GM10266 (cell line): Measurements from ENCODE around the gene FBLN2.

Experiments
- DNase-seq: peaks from one replicate; pipeline ENCODE4 v3.0.0; 2012; ENCODE audit errors: extremely low spot score
- CTCF ChIP-seq: IDR thresholded peaks from 2 replicates; pipeline ENCODE4 v1.5.1; 2012; ENCODE audit warnings: mild to moderate bottlenecking, low read depth; ENCODE audit not compliant: control insufficient read depth, insufficient read depth; ENCODE audit errors: missing control alignments

FBLN2 gene

GRCh38 chr3:13600950-13601691, 52.2 kb downstream of the FBLN2 start:
- no peak for TF ChIP-seq CTCF
- no peak for DNase-seq

- no peak for TF ChIP-seq CTCF
- DNase-seq = no peak
Measured at GRCh38 chr3:13601692-13602080, 52.8 kb downstream of the FBLN2 start.

GRCh38 chr3:13605555-13605954, 56.6 kb downstream of the FBLN2 start:
- no peak for TF ChIP-seq CTCF
- no peak for DNase-seq

GRCh38 chr3:13607821-13608597, 59.1 kb downstream of the FBLN2 start:
- no peak for DNase-seq
- TF ChIP-seq CTCF = no peak

GRCh38 chr3:13608969-13609725, 60.2 kb downstream of the FBLN2 start:
- TF ChIP-seq CTCF = no peak
- DNase-seq = no peak

GRCh38 chr3:13610006-13610570, 61.2 kb downstream of the FBLN2 start:
- TF ChIP-seq CTCF = no peak

More at GRCh38 chr3:13610006-13610570, 61.2 kb downstream of the FBLN2 start:
- DNase-seq = no peak
